Measurements from ENCODE around the gene BBS1.
"Not testable (repeated sequence)": the region's sequence is repeated elsewhere in the genome, so short reads cannot be mapped to it uniquely, and the experiment has no call there.

The BBS1 gene

GRCh38 chr11:66510271-66510989 is at the start of gene BBS1:
TSS of gene BBS1 (plus strand) at chr11:66510635. CDS start at chr11:66510660, 25 bp downstream.
- peak; percentile 81 for DNase-seq (ENCODE audit: low spot score)

- no peak for DNase-seq (ENCODE audit: low spot score)
Measured at GRCh38 chr11:66462010-66462409, 48.4 kb upstream of the BBS1 start.

- DNase-seq (ENCODE audit: low spot score): peak; percentile 38
Measured at GRCh38 chr11:66462911-66463310, 47.5 kb upstream of the BBS1 start.

GRCh38 chr11:66464116-66464515 is 46.3 kb upstream of the BBS1 start:
- not testable (repeated sequence) for DNase-seq (ENCODE audit: low spot score)

GRCh38 chr11:66464916-66465315 is 45.5 kb upstream of the BBS1 start:
- DNase-seq (ENCODE audit: low spot score): no peak

GRCh38 chr11:66465373-66466224 is 44.8 kb upstream of the BBS1 start:
- no peak for DNase-seq (ENCODE audit: low spot score)

GRCh38 chr11:66466225-66467033 is 44.0 kb upstream of the BBS1 start, which contains the start of gene PELI3:
TSS of gene PELI3 (plus strand) at chr11:66466905. CDS start at chr11:66468129, 1,224 bp downstream.
- peak; percentile 88 for DNase-seq (ENCODE audit: low spot score)

- DNase-seq (ENCODE audit: low spot score): peak; percentile 45
Measured at GRCh38 chr11:66467034-66467659, 43.3 kb upstream of the BBS1 start.

GRCh38 chr11:66467756-66468155 is 42.7 kb upstream of the BBS1 start:
- peak; percentile 27 for DNase-seq (ENCODE audit: low spot score)

GRCh38 chr11:66468691-66469090 is 41.7 kb upstream of the BBS1 start:
- DNase-seq (ENCODE audit: low spot score): no peak

GRCh38 chr11:66469441-66469840 is 41.0 kb upstream of the BBS1 start:
- no peak for DNase-seq (ENCODE audit: low spot score)

GRCh38 chr11:66470015-66470414 is 40.4 kb upstream of the BBS1 start:
- DNase-seq (ENCODE audit: low spot score): no peak

GRCh38 chr11:66471142-66471541 is 39.3 kb upstream of the BBS1 start:
- DNase-seq (ENCODE audit: low spot score): no peak

- DNase-seq (ENCODE audit: low spot score): no peak
Measured at GRCh38 chr11:66472054-66472453, 38.4 kb upstream of the BBS1 start.

GRCh38 chr11:66473167-66473566 is 37.3 kb upstream of the BBS1 start:
- no peak for DNase-seq (ENCODE audit: low spot score)

GRCh38 chr11:66473608-66474515 is 36.6 kb upstream of the BBS1 start:
- DNase-seq (ENCODE audit: low spot score): no peak

- no peak for DNase-seq (ENCODE audit: low spot score)
Measured at GRCh38 chr11:66475349-66476172, 34.9 kb upstream of the BBS1 start.

GRCh38 chr11:66476173-66476840 is 34.1 kb upstream of the BBS1 start:
- no peak for DNase-seq (ENCODE audit: low spot score)

GRCh38 chr11:66476841-66477251 is 33.6 kb upstream of the BBS1 start:
- DNase-seq (ENCODE audit: low spot score): no peak
